Bronchial epithelial cell (primary cell): ENCODE results near the gene TFDP1. TPM values are rescaled to one million over a fixed set of nuclear protein-coding genes. Genes with fewer than 3 reads are reported as not detected.
A peak's percentile ranks its signal among the peaks of the same experiment; 100 is the strongest.

Experiments
- DNase-seq: peaks from one replicate; pipeline ENCODE4 v3.0.0-alpha.2; 2010; ENCODE audit warnings: low read depth
- FAIRE-seq: peaks from 2 replicates; lab custom pipeline; 2011; peaks lifted over from hg19 to GRCh38; lab: Jason Lieb, UNC
- H3K27me3 ChIP-seq: 2 replicates; pipeline ENCODE4 v1.5.1; 2011; ENCODE audit warnings: low read length; ENCODE audit not compliant: control insufficient read depth, insufficient read depth
- H3K36me3 ChIP-seq: 2 replicates; pipeline ENCODE4 v1.5.1; 2011; ENCODE audit warnings: low read length; ENCODE audit not compliant: control insufficient read depth, insufficient read depth
- H3K4me3 ChIP-seq: 2 replicates; pipeline ENCODE4 v1.5.1; 2011; ENCODE audit warnings: mild to moderate bottlenecking, low read depth, low read length, control low read depth
- CTCF ChIP-seq: IDR thresholded peaks from 2 replicates; pipeline ENCODE4 v1.5.1; 2011; ENCODE audit warnings: mild to moderate bottlenecking, moderate library complexity, low read length, control low read depth, inconsistent platforms; ENCODE audit not compliant: insufficient read depth, severe bottlenecking
- total RNA-seq: library from RNA; depleted of rRNA; stranded (reverse); fragments of >200 nt; gene quantifications from 2 replicates; pipeline ENCODE4 v1.2.1, GENCODE V29; 2014

TFDP1 gene
- total RNA-seq, 1 donor from 2014 or later: 32.6 TPM

- no peak for DNase-seq
- Histone ChIP-seq H3K27me3 (no peaks in the 10 kb centered on the region), H3K36me3 (peaks cover 3% of the 10 kb centered on the region), H3K4me3 (no peak overlapping the region)
- FAIRE-seq: no peak
- TF ChIP-seq CTCF: no peak
These were observed 60.8 kb downstream of the TFDP1 start for GRCh38 chr13:113645329-113645728.

GRCh38 chr13:113646376-113646775 lies 61.8 kb downstream of the TFDP1 start:
- DNase-seq (no peak), FAIRE-seq (no peak)
- no peaks in the 10 kb centered on the region for H3K27me3 ChIP-seq
- no peaks in the 10 kb centered on the region for H3K36me3 ChIP-seq
- no peak for TF ChIP-seq CTCF
- no peak overlapping the region for H3K4me3 ChIP-seq

DNA sequence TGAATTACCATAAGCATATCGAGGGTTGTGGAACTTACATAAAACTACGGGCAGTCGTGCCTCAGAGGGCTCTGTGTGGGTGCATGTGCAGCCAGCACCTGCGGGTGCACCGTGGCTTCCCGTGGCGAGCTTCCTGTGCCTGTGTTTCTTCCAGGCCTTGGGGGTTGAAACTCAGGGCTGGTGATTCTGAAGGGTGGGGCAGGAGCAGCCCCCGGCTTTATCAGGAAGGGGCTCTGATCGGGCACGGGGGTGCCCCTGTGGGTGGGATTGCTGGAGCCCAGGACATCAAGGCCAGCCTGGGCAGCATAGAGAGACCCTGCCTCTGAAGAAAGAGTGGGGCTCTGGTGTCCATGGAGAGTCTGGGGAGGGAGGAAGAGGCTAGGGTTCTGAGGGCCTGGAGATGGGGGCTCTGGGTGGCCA lies 62.4 kb downstream of the TFDP1 start:
- H3K36me3 ChIP-seq: no peaks in the 10 kb centered on the region
- FAIRE-seq: no peak
- no peak for TF ChIP-seq CTCF
- no peak for DNase-seq
- no peaks in the 10 kb centered on the region for H3K27me3 ChIP-seq
- H3K4me3 ChIP-seq: no peak overlapping the region

DNA sequence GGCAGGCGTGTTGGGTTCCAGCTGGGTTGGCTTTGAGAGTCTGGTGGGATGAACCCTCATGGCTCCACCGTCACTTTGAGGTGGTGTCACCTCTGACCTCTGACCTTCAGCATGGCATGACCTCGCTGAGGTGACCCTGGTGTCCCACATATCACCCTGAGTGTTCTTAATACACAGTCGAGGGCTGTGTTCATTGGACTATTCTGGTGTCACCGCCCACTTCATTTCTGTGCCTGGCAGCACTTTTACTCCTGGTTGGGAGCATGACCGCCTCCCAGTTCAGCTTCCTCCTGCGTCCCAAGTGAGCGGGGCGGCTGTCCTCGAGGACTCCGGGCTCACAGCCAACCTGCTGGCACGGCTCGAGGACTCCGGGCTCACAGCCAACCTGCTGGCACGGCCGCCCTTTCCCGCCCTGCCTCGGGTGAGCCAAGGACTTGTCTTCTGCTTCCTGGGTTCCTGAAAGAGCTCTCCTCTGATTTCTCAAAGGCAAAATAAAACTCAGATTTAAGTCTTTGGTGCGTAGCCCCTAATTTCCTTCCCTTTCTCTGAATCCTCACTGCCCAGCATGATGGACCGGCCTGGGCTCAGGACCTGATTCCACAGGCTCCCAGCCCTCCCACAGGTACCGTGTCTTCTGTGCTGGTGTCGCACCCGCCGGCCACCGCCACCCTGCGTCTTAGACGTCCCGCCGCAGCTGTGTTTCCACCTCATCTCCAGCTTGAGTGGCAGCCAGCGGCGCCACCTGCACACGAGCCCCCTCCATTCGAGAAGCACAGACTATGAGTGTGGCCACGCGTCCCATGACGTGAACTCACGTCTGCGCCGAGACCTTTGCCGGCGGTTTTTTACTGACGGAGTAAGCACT lies 63.0 kb downstream of the TFDP1 start:
- FAIRE-seq (no peak), DNase-seq (peak; percentile 39)
- H3K36me3 ChIP-seq: no peaks in the 10 kb centered on the region
- TF ChIP-seq CTCF: no peak
- H3K4me3 ChIP-seq: no peak overlapping the region
- no peaks in the 10 kb centered on the region for H3K27me3 ChIP-seq

DNA sequence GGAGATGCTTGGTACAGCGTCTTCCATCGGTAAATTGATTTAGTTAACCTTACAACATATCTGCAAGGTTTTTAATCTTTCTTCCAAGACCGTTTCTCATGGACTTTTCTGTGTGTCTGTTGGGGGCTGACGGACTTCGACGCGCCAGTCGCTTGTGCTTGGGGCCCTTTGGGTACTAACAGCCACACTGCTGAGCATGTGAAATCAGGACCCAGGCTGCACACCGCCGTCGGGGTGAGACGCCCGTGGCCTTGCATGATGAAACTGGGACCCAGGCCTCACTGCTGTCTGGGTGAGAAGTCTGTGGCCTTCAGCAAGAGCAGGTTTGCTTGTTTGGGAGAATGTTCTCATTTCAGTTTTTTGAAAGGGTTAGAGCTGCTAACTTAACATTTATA lies 63.7 kb downstream of the TFDP1 start:
- no peak for FAIRE-seq

More for the DNA sequence above, 63.7 kb downstream of the TFDP1 start:
- Histone ChIP-seq H3K4me3 (no peak overlapping the region), H3K27me3 (no peaks in the 10 kb centered on the region), H3K36me3 (no peaks in the 10 kb centered on the region)
- no peak for TF ChIP-seq CTCF
- no peak for DNase-seq
